ACC112 (cell line): Measurements from ENCODE around the gene IRF2.
"Not testable (repeated sequence)": the region's sequence is repeated elsewhere in the genome, so short reads cannot be mapped to it uniquely, and the experiment has no call there.

Experiments
- H2AFZ ChIP-seq: fragments of 200-600 bp; sonication (generic); one replicate; pipeline ENCODE4 v1.6.0; 2017; ENCODE audit warnings: antibody characterized with exemption, low read length; ENCODE audit not compliant: unreplicated experiment
- H3K27ac ChIP-seq: fragments of 200-600 bp; sonication (generic); 2 replicates; pipeline ENCODE4 v1.5.1; 2014; ENCODE audit warnings: low read depth, mild to moderate bottlenecking, antibody characterized with exemption, low read length, moderate library complexity
- H3K27me3 ChIP-seq: fragments of 200-600 bp; sonication (generic); 2 replicates; pipeline ENCODE4 v1.6.1; 2014; ENCODE audit warnings: mild to moderate bottlenecking, antibody characterized with exemption, low read length, moderate library complexity, mixed read lengths; ENCODE audit not compliant: insufficient read depth
- H3K36me3 ChIP-seq: fragments of 200-600 bp; sonication (generic); 2 replicates; pipeline ENCODE4 v1.6.1; 2016; ENCODE audit warnings: mild to moderate bottlenecking, antibody characterized with exemption, low read length, moderate library complexity, mixed read lengths; ENCODE audit not compliant: insufficient read depth
- H3K4me1 ChIP-seq: fragments of 200-600 bp; sonication (generic); one replicate; pipeline ENCODE4 v1.6.1; 2016; ENCODE audit warnings: low read length, mixed read lengths; ENCODE audit not compliant: insufficient read depth, unreplicated experiment, control insufficient read depth
- H3K4me3 ChIP-seq: fragments of 200-600 bp; sonication (generic); 2 replicates; pipeline ENCODE4 v1.5.1; 2014; ENCODE audit warnings: mild to moderate bottlenecking, low read depth, low read length
- H3K79me2 ChIP-seq: fragments of 200-600 bp; sonication (generic); one replicate; pipeline ENCODE4 v1.6.0; 2016; ENCODE audit warnings: low read length; ENCODE audit not compliant: control insufficient read depth, unreplicated experiment, insufficient read depth

The IRF2 gene

DNA sequence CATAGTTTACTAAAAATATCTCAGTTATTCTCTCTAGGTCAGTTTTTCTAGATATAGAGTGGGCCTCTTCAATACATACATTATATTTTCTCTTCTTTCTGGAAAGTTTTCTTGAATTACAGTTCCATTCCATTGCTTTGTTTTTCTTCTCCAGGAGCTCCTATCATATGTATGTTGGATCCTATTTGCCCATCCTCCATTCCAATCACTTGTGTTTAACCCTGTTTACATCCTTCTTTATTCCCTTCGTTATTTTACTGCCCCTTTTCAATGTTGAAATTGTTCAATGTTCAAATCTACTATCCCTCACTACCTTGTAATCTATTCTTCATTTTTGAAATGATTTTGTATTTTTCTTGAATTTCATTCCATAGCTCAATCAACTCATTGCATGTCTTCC is 97.4 kb downstream of the IRF2 start:
- H3K4me1 ChIP-seq, result peaks cover 6% of the 10 kb centered on the region
- no peaks in the 10 kb centered on the region for H3K27me3 ChIP-seq
- no peak overlapping the region for H2AFZ ChIP-seq
- H3K79me2 ChIP-seq, result no peaks in the 10 kb centered on the region
- H3K36me3 ChIP-seq, result 0 out of 2 replicates have a peak, but pooled peaks cover 2% of the 10 kb centered on the region
- no peak overlapping the region for H3K27ac ChIP-seq
- H3K4me3 ChIP-seq, result no peak overlapping the region

DNA sequence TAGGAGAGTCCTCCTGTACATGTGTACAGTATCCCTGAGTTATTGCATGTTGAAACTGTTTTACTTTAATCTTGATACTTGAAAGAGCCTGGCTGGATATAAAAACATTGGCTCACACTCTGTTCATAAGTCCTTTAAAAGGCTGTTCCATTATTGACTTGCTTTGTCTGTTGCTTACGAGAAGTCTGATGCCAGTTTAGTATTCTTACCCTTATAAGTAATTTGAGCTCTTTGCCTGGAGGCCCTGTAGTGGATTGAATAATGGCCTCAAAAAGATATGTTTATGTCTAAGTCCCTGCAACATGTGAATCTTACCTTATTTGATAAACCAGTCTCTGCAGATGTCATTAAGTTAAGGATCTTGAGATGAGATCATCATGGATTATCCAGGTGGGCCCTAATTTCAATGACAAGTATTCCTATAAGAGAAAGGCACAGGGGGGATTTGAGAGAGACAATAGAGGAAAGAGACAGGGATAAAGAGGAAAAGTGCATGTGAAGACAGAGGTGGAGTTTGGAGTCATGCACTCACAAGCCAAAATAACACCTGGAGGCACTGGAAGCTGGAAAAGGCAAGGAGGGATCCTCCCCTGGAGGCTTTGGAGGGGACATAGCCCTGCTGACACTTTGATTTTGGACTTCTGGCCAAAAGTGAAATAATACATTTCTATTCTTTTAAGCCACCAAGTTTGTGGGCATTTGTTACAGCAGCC is 98.1 kb downstream of the IRF2 start:
- 0 out of 2 replicates have a peak, but pooled peaks cover 2% of the 10 kb centered on the region for H3K36me3 ChIP-seq
- H3K27me3 ChIP-seq, result no peaks in the 10 kb centered on the region
- H3K79me2 ChIP-seq, result no peaks in the 10 kb centered on the region
- no peak overlapping the region for H2AFZ ChIP-seq
- H3K4me3 ChIP-seq, result no peak overlapping the region
- no peak overlapping the region for H3K27ac ChIP-seq
- H3K4me1 ChIP-seq, result peaks cover 4% of the 10 kb centered on the region

DNA sequence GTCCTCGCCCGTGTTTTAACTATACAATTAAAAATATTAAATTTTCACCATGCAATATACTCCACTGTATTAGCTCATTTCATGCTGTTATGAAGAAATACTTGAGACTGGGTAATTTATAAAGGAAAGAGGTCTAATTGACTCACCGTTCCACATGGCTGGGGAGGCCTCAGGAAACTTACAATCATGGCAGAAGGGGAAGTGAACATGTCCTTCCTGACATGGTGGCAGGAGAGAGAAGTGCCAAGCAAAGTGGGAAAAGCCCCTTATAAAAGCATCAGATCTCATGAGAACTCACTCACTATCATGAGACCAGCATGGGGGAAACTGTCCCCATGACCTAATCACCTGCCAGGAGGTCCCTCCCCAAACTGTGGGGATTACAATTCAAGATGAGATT is 98.7 kb downstream of the IRF2 start:
- not testable (repeated sequence) for H3K4me1 ChIP-seq, H3K79me2 ChIP-seq, H2AFZ ChIP-seq, H3K36me3 ChIP-seq, H3K4me3 ChIP-seq, H3K27ac ChIP-seq, H3K27me3 ChIP-seq

DNA sequence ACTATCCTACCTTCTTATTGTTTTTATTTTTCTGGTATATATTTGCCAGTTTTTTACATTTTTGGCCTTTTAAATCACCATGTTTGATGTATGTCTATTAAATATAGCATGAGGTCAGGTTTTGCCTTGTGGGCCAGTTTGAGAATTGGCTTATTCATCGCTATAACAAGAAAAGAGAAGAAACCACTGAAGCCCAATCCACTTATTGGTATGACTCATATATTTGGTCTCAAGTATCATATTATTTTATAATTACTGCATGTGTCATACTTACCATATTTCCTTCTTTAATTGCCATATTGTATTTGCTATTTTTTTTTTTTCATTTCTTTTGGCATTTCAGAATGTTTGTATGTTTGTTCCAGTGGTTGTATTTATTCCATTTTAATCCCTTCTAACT is 99.3 kb downstream of the IRF2 start:
- H3K36me3 ChIP-seq, result no peaks in the 10 kb centered on the region
- no peak overlapping the region for H3K4me3 ChIP-seq
- peaks cover 6% of the 10 kb centered on the region for H3K4me1 ChIP-seq
- no peaks in the 10 kb centered on the region for H3K79me2 ChIP-seq
- no peaks in the 10 kb centered on the region for H3K27me3 ChIP-seq
- no peak overlapping the region; the same call in 1 of the 2 replicates for H3K27ac ChIP-seq
- H2AFZ ChIP-seq, result no peak overlapping the region

DNA sequence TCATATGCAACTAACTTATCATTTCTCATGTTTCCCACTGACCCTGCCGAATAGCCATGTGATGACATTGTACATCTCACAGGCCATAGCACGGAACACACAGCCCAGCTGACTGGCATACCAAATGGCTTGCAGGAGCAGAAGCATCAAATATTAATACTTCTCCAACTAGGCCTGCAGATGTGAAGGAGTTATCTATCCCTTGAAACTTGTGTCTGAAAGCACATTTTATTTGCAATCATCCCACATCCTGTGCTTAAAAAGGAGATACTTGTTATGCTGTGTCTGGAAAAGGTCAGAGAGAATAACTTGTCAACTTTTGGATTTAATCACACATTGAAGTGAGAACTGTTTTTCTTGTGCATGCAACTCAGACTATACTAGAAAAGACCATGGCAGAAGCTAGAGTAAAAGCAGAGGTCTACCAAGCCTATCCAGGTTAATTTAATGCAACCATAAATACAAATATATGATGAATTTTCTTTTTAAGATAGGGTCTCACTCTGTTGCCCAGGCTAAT is 100.4 kb downstream of the IRF2 start:
- H3K36me3 ChIP-seq, result no peaks in the 10 kb centered on the region
- no peaks in the 10 kb centered on the region for H3K27me3 ChIP-seq
- no peak overlapping the region for H3K4me3 ChIP-seq
- no peak overlapping the region for H2AFZ ChIP-seq
- no peaks in the 10 kb centered on the region for H3K79me2 ChIP-seq
- no peak overlapping the region for H3K27ac ChIP-seq
- H3K4me1 ChIP-seq, result peaks cover 6% of the 10 kb centered on the region

DNA sequence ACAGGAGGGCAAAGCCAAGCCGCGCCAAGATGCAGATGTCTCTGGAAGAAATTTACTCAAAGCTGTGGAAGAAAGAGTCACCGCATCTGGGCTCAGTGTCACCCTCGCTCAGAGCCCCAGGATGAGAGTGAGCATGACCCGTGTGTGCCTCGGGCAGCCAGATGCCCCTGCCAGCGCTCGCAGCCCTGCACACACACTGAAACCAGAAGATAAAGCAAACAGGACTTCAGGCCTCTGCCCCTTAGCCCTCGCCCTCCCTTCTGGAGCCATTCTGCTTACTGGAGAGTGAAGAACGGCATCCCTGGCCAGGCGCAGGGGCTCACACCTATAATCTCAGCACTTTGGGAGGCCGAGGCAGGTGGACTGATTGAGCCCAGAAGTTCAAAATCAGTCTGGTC is 103.0 kb downstream of the IRF2 start:
- H3K27ac ChIP-seq, result no peak overlapping the region
- H3K27me3 ChIP-seq, result no peaks in the 10 kb centered on the region
- no peaks in the 10 kb centered on the region for H3K79me2 ChIP-seq
- H2AFZ ChIP-seq, result no peak overlapping the region
- H3K4me1 ChIP-seq, result peaks cover 6% of the 10 kb centered on the region
- no peaks in the 10 kb centered on the region for H3K36me3 ChIP-seq
- no peak overlapping the region for H3K4me3 ChIP-seq

DNA sequence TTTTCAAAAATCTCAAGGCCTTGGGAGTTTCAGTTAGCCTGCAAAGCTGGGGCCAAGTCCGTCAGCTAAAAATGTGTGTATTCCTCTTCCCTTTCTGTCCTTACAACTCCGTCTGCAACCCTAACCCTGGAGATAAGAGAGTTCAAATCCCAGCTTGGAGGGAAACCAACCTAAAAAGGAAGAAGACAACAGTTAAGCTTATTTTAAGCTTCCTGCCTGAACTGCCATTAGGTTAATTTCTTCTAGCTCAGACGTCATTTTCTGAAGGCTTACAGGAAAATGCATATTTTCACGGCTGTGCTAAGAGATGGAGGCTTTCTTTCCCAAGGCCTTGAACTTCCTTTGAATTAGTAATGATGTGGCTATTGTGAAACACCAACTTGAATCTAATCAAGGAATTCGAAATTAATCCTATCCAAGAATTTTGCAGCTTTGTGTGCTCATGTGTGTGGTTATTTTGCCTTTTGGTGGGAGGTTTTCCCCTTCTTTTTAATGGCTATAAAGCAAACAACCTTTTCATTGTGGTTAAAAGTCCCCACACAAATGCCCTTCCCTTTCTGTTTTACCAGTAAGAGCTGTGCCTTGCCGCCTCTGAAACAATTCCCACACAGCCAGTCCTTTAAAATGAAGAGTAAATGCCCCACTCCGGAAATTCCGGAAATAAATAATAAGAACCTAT is 103.5 kb downstream of the IRF2 start:
- no peaks in the 10 kb centered on the region for H3K79me2 ChIP-seq
- peaks cover 6% of the 10 kb centered on the region for H3K4me1 ChIP-seq
- H2AFZ ChIP-seq, result no peak overlapping the region
- H3K27ac ChIP-seq, result no peak overlapping the region
- no peak overlapping the region for H3K4me3 ChIP-seq
- H3K27me3 ChIP-seq, result no peaks in the 10 kb centered on the region
- H3K36me3 ChIP-seq, result no peaks in the 10 kb centered on the region

DNA sequence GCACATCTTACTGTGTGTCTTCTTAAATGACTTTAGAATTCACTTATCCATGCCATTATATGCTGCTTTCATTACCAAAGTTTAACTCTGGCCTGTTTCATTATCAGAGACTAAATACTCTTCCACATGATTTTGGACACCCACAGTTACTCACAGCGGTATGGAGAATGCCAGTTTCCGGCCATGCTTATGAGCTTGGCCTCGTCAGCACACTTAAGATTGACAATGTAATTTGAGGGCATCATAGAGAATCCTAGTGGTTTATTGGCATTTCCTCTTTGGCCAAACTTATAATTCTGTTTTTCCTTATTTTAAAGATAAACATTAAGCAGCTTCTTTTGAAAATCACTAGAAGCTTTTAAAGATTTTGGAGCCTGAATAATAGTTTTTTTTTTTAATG is 104.5 kb downstream of the IRF2 start:
- Histone ChIP-seq H3K79me2 (no peaks in the 10 kb centered on the region), H3K27ac (no peak overlapping the region), H3K4me1 (peaks cover 5% of the 10 kb centered on the region), H3K27me3 (no peaks in the 10 kb centered on the region), H3K4me3 (no peak overlapping the region), H3K36me3 (no peaks in the 10 kb centered on the region), H2AFZ (no peak overlapping the region)

DNA sequence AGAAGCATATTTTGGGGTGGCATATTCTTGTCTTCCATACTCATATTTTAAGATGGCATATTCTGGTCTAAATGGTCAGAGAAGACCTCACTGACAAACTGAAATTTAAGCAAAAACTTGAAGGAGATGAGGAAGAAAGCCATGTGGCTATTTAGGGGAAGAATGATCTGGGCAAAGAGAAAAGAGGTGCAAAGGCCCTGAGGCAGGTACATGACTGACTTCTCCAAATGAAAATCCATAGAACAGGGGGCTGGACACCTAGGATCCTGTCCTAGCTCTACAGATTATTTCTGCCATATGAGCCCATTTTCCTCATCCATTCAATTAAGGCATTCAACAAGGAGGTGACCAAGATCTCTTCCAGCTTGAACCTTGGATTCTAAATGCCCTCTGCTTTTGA is 105.6 kb downstream of the IRF2 start:
- H3K27me3 ChIP-seq, result no peaks in the 10 kb centered on the region
- H3K36me3 ChIP-seq, result no peaks in the 10 kb centered on the region
- H3K4me3 ChIP-seq, result no peak overlapping the region
- peaks cover 2% of the 10 kb centered on the region for H3K4me1 ChIP-seq
- no peak overlapping the region for H3K27ac ChIP-seq
- no peaks in the 10 kb centered on the region for H3K79me2 ChIP-seq
- no peak overlapping the region for H2AFZ ChIP-seq

DNA sequence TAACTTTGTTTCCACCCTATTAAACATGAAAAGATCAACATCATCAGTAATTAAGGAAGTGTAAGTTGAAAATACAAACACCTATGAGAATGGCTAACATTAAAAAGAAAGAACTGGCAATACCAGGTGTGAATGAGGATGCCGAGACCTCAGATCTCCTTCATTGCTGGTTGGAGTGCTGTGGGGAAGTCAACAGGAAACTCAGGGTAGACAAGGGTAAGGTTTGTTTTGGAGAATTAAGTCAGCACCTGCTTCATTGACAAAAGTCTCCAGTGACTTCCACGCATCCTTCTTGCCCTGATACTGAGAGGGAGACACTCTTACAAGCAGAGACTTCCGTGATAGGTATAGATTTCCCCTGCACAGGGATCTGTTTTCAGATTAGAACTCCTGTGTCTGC is 106.1 kb downstream of the IRF2 start:
- no peak overlapping the region for H3K27ac ChIP-seq
- no peaks in the 10 kb centered on the region for H3K79me2 ChIP-seq
- H2AFZ ChIP-seq, result no peak overlapping the region
- H3K4me1 ChIP-seq, result peaks cover 2% of the 10 kb centered on the region
- no peaks in the 10 kb centered on the region for H3K27me3 ChIP-seq
- no peaks in the 10 kb centered on the region for H3K36me3 ChIP-seq
- H3K4me3 ChIP-seq, result no peak overlapping the region
